Fibroblast of pulmonary artery (primary cell): Measurements from ENCODE around the gene EXOC3L4.

ENCODE experiments used
- DNase-seq: peaks from one replicate; pipeline ENCODE4 v3.0.0-alpha.2; 2010; ENCODE audit warnings: low read depth
- H3K4me3 ChIP-seq: replicated peaks from 2 replicates; pipeline ENCODE4 v1.5.1; 2011; ENCODE audit warnings: low read depth, mild to moderate bottlenecking, control low read depth, low read length, moderate library complexity
- TF ChIP-seq, protein P1 (sequence below): IDR thresholded peaks from 2 replicates; pipeline ENCODE4 v1.5.1; 2011; ENCODE audit warnings: mild to moderate bottlenecking, control low read depth, low read length, inconsistent platforms; ENCODE audit errors: missing control alignments

Gene EXOC3L4

DNA sequence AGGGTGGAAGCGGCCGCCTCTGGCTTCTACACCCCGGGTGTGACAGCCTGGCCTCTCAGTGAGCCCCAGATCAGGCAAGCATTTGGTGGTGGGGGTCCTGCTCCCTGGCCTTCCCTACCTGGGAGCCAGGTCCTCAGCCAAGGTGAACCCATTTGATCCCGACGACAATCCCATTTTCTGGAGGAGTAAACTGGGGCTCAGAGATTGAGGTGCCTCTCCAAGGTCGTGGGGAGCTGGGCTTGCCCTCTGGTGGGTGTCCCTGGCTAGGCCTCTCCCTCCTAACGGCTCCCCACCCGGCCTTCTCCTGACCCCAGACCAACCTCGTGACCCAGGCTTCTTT is 2.7 kb upstream of the EXOC3L4 start:
- no peak for DNase-seq
- no peak overlapping the region for H3K4me3 ChIP-seq
- TF ChIP-seq, protein P1, sequence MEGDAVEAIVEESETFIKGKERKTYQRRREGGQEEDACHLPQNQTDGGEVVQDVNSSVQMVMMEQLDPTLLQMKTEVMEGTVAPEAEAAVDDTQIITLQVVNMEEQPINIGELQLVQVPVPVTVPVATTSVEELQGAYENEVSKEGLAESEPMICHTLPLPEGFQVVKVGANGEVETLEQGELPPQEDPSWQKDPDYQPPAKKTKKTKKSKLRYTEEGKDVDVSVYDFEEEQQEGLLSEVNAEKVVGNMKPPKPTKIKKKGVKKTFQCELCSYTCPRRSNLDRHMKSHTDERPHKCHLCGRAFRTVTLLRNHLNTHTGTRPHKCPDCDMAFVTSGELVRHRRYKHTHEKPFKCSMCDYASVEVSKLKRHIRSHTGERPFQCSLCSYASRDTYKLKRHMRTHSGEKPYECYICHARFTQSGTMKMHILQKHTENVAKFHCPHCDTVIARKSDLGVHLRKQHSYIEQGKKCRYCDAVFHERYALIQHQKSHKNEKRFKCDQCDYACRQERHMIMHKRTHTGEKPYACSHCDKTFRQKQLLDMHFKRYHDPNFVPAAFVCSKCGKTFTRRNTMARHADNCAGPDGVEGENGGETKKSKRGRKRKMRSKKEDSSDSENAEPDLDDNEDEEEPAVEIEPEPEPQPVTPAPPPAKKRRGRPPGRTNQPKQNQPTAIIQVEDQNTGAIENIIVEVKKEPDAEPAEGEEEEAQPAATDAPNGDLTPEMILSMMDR = no peak

DNA sequence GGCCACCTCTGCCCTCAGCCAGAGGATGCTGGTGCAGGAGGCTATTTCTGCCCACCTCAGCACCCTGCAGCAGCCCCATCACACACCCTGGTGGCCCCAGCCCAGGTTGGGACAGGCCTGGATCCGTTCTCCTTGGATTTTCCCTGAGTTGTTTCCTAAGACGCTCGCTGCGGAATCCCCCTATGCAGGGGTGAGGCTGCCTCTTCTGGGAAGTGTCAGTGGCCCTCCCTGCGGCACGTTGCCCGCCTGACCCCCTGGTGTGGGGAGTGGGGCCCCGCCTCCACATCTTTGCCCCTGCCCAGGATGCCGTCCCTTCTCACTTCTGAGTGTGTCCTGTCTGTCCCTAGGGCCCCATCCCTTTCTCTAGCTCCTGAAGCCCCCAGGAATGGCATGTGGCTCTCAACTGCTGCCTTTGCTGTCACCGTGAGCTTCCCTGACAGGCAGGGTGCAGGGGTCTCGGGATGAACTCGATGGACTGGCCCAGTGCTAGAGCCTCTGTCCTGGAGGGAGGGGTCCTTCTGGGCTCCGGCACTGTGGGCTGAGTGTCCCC is 594 bp upstream of the EXOC3L4 start:
- DNase-seq = no peak
- H3K4me3 ChIP-seq = no peak overlapping the region
- TF ChIP-seq, protein P1 = no peak

DNA sequence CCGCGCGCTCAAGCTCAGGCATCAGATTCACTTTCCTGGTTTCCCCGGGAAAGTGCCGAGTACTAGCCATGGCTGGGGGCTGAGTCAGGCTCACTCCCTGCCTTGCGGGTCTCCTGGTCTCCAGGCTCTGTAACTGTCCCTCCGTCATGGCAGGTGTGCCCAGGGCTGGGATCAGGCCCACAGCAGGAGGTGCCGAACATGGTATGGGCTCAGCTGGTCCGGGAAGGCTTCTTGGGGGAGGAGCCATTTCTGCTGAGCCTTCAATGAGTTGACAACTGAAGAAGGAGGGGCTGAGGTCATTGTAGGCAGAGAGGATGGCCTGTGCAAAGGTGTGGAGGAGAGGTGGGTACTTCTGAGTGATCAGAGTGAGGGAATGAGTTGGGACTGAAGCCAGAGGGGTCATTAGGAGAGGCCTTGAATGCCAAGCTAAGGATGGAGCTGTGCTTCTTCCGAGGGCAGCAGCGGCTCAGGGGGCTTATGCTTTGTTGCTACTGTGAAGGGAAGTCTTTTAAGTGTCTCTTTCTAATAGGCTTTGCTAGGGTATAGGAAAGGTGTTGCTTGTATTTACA is 769 bp downstream of the EXOC3L4 start:
- no peak for DNase-seq
- H3K4me3 ChIP-seq = no peak overlapping the region
- TF ChIP-seq, protein P1 = no peak

DNA sequence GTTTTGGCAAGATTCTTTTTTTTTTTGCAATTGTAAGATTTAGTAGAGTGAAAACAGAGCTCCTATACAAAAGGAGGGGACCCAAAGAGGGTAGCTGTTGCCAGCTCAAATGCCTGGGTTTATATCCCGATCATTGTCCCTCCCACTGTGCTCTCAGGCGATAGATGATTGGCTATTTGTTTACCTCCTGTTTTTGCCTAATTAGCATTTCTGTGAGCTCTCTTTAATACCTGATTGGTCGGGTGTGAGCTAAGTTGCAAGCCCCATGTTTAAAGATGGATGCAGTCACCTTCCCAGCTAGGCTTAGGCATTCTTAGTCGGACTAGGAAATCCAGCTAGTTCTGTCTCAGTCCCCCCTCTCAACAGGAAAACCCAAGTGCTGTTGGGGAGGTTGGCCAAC is 1.9 kb downstream of the EXOC3L4 start:
- no peak for DNase-seq
- TF ChIP-seq, protein P1 = no peak
- H3K4me3 ChIP-seq = no peak overlapping the region

DNA sequence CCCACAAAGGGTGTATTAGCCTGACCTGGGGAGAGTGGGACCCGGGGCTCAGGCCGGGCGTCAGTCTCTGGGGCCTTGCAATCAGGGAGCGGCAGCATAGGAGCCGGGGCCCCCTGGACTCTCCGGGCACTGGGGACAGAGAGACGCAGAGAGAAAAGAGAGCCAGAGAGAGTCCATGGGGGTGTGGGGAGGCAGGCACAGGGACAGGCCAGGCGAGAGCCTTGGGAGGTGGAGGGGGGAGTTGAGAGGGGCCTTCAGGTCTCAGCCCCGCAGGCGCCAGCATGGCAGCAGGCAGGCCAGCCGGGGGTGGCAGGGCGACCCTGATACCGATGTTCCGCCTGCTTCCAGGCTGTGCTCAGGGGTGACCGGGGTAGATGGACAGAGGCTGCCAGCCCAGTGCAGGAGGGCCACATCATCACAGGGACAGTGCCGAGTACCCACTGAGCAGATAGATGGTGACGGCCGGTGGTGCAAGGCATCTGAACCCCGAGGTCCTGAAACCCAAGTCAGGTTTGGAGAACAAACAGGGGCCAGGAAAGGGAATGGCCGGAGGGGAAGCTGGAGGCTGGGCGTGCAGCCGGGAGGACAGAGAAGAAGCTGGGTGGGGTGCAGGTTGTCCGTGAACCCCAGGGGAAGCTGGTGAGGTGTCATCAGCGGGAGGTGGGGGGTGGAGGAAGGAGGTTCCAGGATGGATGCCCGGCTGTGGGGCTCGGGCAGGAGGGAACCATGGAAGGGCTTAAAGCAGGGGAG is 2.9 kb downstream of the EXOC3L4 start:
- H3K4me3 ChIP-seq = no peak overlapping the region
- DNase-seq = no peak
- TF ChIP-seq, protein P1 = no peak

DNA sequence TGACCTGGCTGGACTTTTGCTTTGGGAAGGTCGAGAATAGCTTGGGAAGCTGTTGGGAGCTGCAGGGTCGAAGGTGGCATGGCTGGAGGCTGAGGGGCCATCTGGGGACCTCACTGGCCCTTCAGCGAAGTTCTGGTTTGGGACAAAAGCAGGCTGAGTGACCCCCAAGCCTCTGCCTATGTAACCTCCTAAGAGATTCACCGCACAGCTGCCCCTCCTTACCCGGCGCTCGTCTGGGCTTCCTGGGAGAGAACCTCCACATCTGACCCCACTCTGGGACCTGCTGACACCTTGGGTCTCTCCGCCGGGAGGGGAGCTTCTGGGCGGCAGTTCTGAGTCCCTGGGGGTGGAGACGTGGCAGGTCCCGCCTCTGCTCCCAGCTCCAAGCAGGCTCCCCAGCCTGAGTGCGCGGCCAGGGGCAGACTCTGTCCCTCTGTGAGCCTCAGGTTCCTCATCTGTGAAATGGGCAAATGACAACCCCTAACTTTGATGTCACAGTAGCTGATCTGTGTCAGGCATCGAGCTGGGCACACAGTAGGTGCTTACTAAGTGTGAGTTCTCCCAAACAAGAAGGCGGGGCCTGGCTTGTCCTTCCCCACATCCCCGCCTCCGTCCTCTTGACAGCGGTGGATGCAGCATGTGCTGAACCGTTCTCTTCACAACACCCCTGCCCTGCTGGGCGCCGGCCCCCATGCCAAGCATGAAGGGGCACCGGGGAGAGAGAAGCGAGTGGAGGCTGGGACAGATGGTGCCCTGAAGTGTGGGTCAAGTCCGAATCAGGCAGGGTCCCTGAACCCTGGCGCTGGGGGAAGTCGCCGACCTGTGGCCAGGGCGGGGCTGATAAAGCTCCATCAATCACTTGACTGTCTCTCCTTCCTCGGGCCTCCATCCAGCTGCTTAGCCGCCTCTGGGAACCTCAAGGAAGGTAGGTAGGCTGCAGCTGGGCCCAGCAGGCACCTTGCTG is 3.8 kb downstream of the EXOC3L4 start:
- no peak for DNase-seq
- TF ChIP-seq, protein P1 = no peak
- H3K4me3 ChIP-seq = no peak overlapping the region
